Effector memory CD8-positive, alpha-beta T cell (primary cell): ENCODE results near the gene DGLUCY.
A peak's percentile ranks its signal among the peaks of the same experiment; 100 is the strongest.

ENCODE experiments used
- ATAC-seq: fragments of 150-1000 bp; cut with Tn5 transposase; replicated peaks from 2 replicates; pipeline ENCODE4 v1.10.0; 2021; ENCODE audit warnings: mild to moderate bottlenecking, moderate library complexity
- DNase-seq, 3 experiments: peaks; one replicate each; pipeline ENCODE4 v3.0.0; 2021
- H3K27ac Mint-ChIP-seq, 2 donors: one replicate each; pipeline ENCODE4 v1.8.0; 2022; ENCODE audit warnings: mild to moderate bottlenecking in 2 of 2, mixed read lengths in 2 of 2, moderate library complexity in 2 of 2
- H3K27me3 Mint-ChIP-seq, 2 donors: one replicate each; pipeline ENCODE4 v1.8.0; 2022; ENCODE audit warnings: mixed read lengths in 2 of 2
- H3K36me3 Mint-ChIP-seq: one replicate; pipeline ENCODE4 v1.8.0; 2022; ENCODE audit warnings: mild to moderate bottlenecking, moderate library complexity, mixed read lengths; ENCODE audit not compliant: insufficient read depth
- H3K4me1 Mint-ChIP-seq, 2 donors: one replicate each; pipeline ENCODE4 v1.8.0; 2022; ENCODE audit warnings: low read depth in 2 of 2, mixed read lengths in 2 of 2
- H3K4me3 Mint-ChIP-seq, 2 donors: one replicate each; pipeline ENCODE4 v1.8.0; 2022; ENCODE audit warnings: mild to moderate bottlenecking in 2 of 2, mixed read lengths in 2 of 2, moderate library complexity in 2 of 2
- H3K9me3 Mint-ChIP-seq, 2 donors: one replicate each; pipeline ENCODE4 v1.8.0; 2022; ENCODE audit warnings: mixed read lengths in 2 of 2

DGLUCY gene

DNA sequence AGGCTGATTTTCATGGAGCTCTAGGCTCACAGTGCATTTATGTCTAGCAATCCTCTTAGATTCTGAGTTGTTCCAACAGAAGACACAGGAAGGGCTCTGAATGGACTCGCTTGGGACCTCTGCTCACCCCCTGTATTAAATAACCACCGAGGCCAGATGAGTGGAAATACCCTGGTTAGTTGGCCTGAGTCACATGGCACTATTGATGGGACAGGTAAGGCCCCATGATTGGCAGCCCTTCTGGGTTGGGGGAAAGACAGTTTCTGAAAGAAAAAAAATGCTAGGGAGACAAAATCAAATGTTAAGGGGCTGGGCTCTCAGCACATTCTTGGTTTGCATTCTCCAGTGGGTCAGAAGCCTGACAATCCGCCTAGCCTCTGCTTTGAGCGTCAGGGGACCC is 14.8 kb downstream of the DGLUCY start:
- H3K36me3 Mint-ChIP-seq, result peaks cover 49% of the 10 kb centered on the region
- H3K27ac Mint-ChIP-seq, result peak overlapping the region; percentile 60 to 87
- H3K4me1 Mint-ChIP-seq, result peaks cover 15 to 24% of the 10 kb centered on the region in 2 donors
- no peak for ATAC-seq
- DNase-seq, result no peak
- no peaks in the 10 kb centered on the region for H3K27me3 Mint-ChIP-seq
- no peaks in the 10 kb centered on the region for H3K9me3 Mint-ChIP-seq
- H3K4me3 Mint-ChIP-seq, result no peak overlapping the region

GRCh38 chr14:91129261-91129660 is 15.4 kb downstream of the DGLUCY start:
- Mint-ChIP-seq H3K9me3 (no peaks in the 10 kb centered on the region), H3K27ac (peak overlapping the region in 1 of 2 donors; percentile 60), H3K4me1 (peaks cover 17 to 26% of the 10 kb centered on the region in 2 donors), H3K36me3 (peaks cover 47% of the 10 kb centered on the region), H3K27me3 (no peaks in the 10 kb centered on the region), H3K4me3 (no peak overlapping the region)
- no peak for DNase-seq
- ATAC-seq, result no peak

DNA sequence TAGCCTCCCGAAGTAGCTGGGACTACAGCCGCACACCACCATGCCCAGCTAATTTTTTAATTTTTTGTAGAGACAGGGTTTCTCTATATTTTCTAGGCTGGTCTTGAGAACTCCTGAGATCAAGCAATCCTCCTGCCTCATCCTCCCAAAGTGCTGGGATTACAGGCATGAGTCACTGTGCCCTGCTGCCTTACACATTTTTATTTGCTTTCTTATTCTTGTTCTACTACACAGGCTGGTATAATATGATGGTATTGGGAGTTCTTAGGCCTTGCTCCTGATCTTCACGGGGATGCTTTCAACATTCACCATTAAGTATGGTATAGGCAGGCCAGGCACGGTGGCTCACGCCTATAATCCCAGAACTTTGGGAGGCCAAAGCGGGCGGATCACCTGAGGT is 21.2 kb downstream of the DGLUCY start:
- Mint-ChIP-seq H3K36me3 (peaks cover 55% of the 10 kb centered on the region), H3K4me1 (peaks cover 6 to 10% of the 10 kb centered on the region in 2 donors), H3K27me3 (no peaks in the 10 kb centered on the region), H3K4me3 (no peak overlapping the region), H3K27ac (peak overlapping the region in 1 of 2 donors; percentile 55), H3K9me3 (no peaks in the 10 kb centered on the region)
- DNase-seq, result no peak
- ATAC-seq, result no peak

DNA sequence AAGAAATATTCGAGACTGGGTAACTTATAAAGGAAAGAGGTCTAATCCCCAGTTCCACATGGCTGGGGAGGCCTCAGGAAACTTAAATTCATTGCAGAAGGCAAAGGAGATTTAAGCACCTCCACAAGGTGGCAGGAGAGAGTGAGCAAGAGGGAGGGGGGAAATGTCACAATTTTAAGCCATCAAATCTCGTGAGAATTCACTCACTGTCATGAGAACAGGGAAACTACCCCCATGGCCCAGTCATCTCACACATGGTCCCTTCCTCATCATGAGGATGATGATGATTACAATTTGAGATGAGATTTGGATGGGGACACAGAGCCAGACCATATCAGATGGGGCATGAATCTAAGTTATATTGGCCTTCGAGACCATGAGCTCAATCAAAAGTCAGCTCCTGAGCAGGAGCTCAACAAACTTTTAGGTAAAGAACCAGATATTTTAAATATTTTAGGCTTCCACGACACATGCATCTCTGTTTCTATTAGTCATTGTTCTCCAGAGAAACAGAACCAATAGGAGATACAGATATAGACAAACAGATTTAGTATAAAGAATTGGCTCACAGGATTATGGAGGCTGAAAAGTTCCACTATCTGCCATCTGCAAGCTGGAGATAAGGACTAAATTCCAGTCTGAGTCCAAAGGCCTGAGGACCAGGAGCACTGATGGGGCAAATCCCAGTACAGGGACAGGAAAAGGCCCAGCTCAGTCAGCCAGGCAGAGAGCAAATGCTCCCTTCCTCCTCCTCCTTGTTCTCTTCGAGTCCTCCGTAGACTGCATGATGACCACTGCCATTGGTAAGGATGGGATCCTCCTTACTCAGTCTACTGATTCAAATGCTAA is 24.9 kb downstream of the DGLUCY start:
- Mint-ChIP-seq H3K4me3 (no peak overlapping the region), H3K27me3 (no peaks in the 10 kb centered on the region), H3K27ac (peak overlapping the region in 1 of 2 donors; percentile 62), H3K9me3 (no peaks in the 10 kb centered on the region), H3K36me3 (peaks cover 35% of the 10 kb centered on the region), H3K4me1 (peaks cover 10 to 21% of the 10 kb centered on the region in 2 donors)
- DNase-seq, result peak; percentile 43 to 54 (median 52)
- peak; percentile 65 for ATAC-seq

- Mint-ChIP-seq H3K36me3 (peaks cover 30% of the 10 kb centered on the region), H3K4me1 (peaks cover 15 to 28% of the 10 kb centered on the region in 2 donors), H3K27ac (peak overlapping the region in 1 of 2 donors; percentile 83), H3K9me3 (no peaks in the 10 kb centered on the region), H3K27me3 (no peaks in the 10 kb centered on the region), H3K4me3 (no peak overlapping the region)
- DNase-seq, result no peak
- ATAC-seq, result no peak
Measured at GRCh38 chr14:91139776-91140175, 25.9 kb downstream of the DGLUCY start.

GRCh38 chr14:91140672-91141071 is 26.8 kb downstream of the DGLUCY start:
- Mint-ChIP-seq H3K27me3 (no peaks in the 10 kb centered on the region), H3K9me3 (no peaks in the 10 kb centered on the region), H3K4me1 (peaks cover 23 to 35% of the 10 kb centered on the region in 2 donors), H3K27ac (peak overlapping the region; percentile 63 to 83), H3K4me3 (peak overlapping the region in 1 of 2 donors; percentile 38), H3K36me3 (peaks cover 30% of the 10 kb centered on the region)
- ATAC-seq, result no peak
- DNase-seq, result no peak

- peak; percentile 84 for ATAC-seq
- Mint-ChIP-seq H3K27me3 (no peaks in the 10 kb centered on the region), H3K27ac (peak overlapping the region; percentile 79 to 81), H3K9me3 (no peaks in the 10 kb centered on the region), H3K4me1 (peaks cover 25 to 38% of the 10 kb centered on the region in 2 donors), H3K4me3 (peak overlapping the region; percentile 8 to 29), H3K36me3 (peaks cover 27% of the 10 kb centered on the region)
- DNase-seq, result peak in 2 of 3 experiments; percentile 3 to 9
Measured at GRCh38 chr14:91142214-91142668, 28.4 kb downstream of the DGLUCY start.

DNA sequence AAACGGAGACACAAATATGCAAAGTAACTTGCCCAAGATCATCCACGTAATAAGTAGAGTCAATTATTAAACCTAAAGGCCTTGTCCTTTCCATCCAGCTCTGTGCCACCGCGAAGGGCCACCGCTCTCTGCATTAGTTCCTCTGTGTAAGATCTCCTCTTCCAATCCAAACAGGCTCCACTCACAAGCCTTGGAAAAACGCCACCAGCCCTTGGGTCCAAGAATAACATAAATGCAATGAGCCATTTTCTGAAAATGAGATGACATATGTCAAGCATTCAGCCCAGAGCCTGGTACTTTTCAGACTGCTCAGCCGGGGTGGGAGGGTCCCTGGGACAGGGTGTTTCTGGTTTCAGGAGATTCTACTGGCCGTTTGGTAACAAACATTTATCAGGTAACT is 30.0 kb downstream of the DGLUCY start:
- DNase-seq (no peak), ATAC-seq (no peak)
- no peak overlapping the region for H3K4me3 Mint-ChIP-seq
- H3K36me3 Mint-ChIP-seq, result peaks cover 22% of the 10 kb centered on the region
- peaks cover 20 to 38% of the 10 kb centered on the region in 2 donors for H3K4me1 Mint-ChIP-seq
- H3K27ac Mint-ChIP-seq, result peak overlapping the region; percentile 62 to 81
- no peaks in the 10 kb centered on the region for H3K9me3 Mint-ChIP-seq
- H3K27me3 Mint-ChIP-seq, result no peaks in the 10 kb centered on the region

DNA sequence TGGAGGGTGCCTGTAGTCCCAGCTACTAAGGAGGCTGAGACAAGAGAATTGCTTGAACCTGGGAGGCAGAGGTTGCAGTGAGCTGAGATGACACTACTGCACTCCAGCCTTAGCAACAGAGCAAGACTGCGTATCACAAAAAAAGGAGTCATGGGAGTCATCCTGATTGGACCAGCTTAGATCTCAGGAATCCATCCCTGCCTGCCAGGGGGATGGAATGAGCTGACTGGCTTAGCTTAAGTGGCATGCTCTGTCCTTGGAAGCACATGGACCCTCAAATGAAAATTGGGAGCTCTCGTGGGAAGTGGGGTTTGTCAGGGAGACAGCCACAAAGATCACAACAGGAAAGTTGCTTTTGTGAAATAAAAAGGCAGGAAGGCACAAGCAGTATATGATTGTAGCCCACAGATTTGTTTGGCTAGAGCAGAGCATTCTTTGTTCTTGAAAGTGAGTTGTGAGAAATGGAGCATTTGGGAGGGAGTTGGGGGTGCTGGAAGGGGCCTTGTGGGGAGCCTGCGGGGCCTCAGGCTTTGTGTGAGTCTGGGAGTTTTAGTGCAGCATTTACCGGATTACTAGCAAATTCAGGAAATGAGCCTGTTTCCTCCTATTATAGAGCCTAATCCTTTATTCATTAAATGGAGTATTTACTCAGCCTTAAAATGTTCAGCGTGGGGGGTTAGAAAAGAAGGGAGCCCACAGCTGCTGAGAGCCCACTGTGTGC is 30.7 kb downstream of the DGLUCY start:
- DNase-seq (no peak), ATAC-seq (no peak)
- no peaks in the 10 kb centered on the region for H3K27me3 Mint-ChIP-seq
- H3K4me1 Mint-ChIP-seq, result peaks cover 20 to 38% of the 10 kb centered on the region in 2 donors
- H3K36me3 Mint-ChIP-seq, result peaks cover 24% of the 10 kb centered on the region
- H3K9me3 Mint-ChIP-seq, result no peaks in the 10 kb centered on the region
- no peak overlapping the region for H3K4me3 Mint-ChIP-seq
- H3K27ac Mint-ChIP-seq, result peak overlapping the region; percentile 62 to 81

- Mint-ChIP-seq H3K27ac (peak overlapping the region; percentile 62 to 81), H3K36me3 (peaks cover 27% of the 10 kb centered on the region), H3K4me1 (peaks cover 20 to 37% of the 10 kb centered on the region in 2 donors), H3K4me3 (peak overlapping the region in 1 of 2 donors; percentile 27), H3K9me3 (no peaks in the 10 kb centered on the region), H3K27me3 (no peaks in the 10 kb centered on the region)
- ATAC-seq (no peak), DNase-seq (no peak)
Measured at GRCh38 chr14:91145391-91146160, 31.7 kb downstream of the DGLUCY start.

DNA sequence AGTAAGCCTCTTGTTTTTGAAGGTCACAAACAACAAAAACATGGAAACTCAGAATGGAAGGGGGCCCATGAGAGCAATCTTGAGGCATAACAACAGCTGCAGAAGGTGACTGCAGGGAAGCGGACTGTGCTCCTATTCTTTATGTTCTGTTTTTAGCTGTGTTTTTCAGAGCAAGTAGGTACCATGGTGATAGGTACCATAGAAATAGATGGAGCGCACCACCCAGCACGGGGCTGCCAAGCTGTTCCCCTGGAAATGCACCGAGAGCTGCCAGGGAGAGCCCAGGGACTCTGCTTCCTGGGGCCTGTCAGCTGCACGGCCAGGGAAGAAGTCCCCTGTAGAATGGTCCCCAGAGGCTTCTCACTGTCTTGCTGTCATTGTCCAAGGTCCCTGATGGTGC is 32.8 kb downstream of the DGLUCY start:
- peak overlapping the region in 1 of 2 donors; percentile 23 for H3K4me3 Mint-ChIP-seq
- peaks cover 20 to 36% of the 10 kb centered on the region in 2 donors for H3K4me1 Mint-ChIP-seq
- H3K9me3 Mint-ChIP-seq, result no peaks in the 10 kb centered on the region
- no peak for ATAC-seq
- no peak for DNase-seq
- H3K36me3 Mint-ChIP-seq, result peaks cover 21% of the 10 kb centered on the region
- H3K27ac Mint-ChIP-seq, result peak overlapping the region; percentile 62
- H3K27me3 Mint-ChIP-seq, result no peaks in the 10 kb centered on the region

- no peak for ATAC-seq
Measured at GRCh38 chr14:91149462-91149861, 35.6 kb downstream of the DGLUCY start.

GRCh38 chr14:91152499-91152898 is 38.6 kb downstream of the DGLUCY start:
- ATAC-seq (no peak), DNase-seq (no peak)
- Mint-ChIP-seq H3K27me3 (no peaks in the 10 kb centered on the region), H3K27ac (peak overlapping the region; percentile 22 to 60), H3K4me3 (no peak overlapping the region), H3K36me3 (peaks cover 23% of the 10 kb centered on the region), H3K9me3 (no peaks in the 10 kb centered on the region), H3K4me1 (peaks cover 15 to 20% of the 10 kb centered on the region in 2 donors)

More at GRCh38 chr14:91149462-91149861, 35.6 kb downstream of the DGLUCY start:
- Mint-ChIP-seq H3K36me3 (peaks cover 24% of the 10 kb centered on the region), H3K4me3 (no peak overlapping the region), H3K27me3 (no peaks in the 10 kb centered on the region), H3K27ac (no peak overlapping the region), H3K4me1 (peaks cover 18 to 21% of the 10 kb centered on the region in 2 donors), H3K9me3 (no peaks in the 10 kb centered on the region)
- DNase-seq, result no peak
